ENCODE data around the gene RCC2.

RCC2 gene

DNA sequence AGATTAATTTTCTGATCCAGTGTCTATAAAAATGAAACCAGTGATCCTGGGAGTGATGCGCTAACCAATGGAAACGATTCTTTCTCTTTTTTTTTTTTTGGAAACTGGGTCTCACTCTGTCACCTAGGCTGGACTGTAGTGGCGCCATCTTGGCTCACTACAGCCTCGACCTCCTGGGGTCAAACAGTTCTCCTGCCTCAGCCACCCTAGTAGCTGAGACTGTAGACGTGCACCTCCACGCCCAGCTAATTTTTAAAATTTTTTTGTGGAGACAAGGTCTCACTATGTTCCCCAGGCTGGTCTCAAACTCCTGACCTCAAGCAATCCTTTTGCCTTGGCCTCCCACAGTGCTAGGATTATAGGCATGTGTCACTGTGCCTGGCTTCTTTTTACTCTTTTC lies 3.4 kb upstream of the RCC2 start:
- no peak for DNase-seq (ENCODE audit: low spot score)

DNA sequence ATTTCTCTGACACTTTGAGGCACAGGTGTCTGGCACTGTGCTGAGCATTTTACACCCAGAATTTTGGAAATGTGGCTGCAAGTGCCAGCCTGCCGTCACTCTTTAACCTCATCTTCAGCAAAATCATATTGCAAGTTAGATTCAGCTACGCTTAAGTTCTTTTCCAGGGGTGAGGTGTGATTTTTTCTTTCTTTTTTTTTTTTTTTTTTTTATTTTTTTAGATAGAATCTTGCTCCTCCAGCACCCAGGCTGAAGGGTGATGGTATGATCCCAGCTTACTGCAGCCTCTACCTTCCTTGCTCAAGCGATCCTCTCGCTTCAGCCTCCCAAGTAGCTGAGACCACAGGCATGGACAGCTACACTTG lies 2.5 kb upstream of the RCC2 start:
- DNase-seq (ENCODE audit: low spot score) = no peak

DNA sequence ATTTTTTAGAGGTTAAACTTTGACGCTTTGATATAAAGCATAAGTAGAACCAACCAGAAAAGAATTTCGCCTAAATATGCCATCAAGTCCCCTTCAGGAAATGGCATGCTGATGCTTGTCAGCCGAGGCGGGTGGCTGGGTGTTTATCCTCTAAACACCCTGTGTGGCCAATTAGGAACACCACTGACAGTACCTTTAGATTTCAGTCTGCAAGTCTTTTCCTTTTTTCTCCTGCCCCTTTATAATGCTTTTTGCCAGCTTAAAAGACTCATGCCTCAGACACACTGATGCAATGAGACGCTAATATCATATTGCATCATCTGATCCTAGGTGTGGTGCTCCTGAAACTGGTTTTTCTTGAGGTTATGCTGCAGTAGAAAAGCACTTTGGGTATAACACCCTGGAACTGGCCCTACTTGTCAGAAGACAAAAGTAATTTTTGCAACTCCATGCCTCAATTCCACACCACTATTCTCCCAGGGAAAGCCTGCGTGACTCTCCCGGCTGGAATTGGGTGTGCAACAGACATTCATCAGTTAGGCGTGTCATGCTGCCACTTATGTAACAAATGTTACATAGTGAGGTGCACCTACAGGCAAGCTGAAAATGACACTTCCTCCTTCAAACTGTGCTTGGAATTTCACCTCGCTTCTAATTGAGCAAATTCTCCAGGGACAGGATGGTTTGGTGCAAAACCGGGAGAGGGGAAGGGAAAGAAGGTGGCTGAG lies 2.0 kb upstream of the RCC2 start:
- DNase-seq (ENCODE audit: low spot score) = no peak

DNA sequence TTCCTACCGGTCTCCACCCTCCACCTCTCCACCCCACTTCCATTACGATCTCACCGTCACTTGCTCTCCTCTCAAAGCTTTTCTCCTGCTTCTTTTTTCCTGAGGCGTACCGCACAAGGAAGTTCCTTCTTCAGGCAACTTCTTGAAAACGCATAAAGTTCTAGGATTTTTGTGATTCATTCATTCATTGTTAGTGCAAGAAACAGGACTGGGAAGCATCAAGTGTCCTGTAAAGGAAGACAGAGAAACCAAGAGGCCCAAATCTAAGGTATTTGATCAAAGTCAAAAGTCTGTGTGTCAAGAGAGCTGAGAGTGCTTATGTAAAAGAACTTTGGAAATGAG lies 1.3 kb upstream of the RCC2 start:
- no peak for DNase-seq (ENCODE audit: low spot score)

DNA sequence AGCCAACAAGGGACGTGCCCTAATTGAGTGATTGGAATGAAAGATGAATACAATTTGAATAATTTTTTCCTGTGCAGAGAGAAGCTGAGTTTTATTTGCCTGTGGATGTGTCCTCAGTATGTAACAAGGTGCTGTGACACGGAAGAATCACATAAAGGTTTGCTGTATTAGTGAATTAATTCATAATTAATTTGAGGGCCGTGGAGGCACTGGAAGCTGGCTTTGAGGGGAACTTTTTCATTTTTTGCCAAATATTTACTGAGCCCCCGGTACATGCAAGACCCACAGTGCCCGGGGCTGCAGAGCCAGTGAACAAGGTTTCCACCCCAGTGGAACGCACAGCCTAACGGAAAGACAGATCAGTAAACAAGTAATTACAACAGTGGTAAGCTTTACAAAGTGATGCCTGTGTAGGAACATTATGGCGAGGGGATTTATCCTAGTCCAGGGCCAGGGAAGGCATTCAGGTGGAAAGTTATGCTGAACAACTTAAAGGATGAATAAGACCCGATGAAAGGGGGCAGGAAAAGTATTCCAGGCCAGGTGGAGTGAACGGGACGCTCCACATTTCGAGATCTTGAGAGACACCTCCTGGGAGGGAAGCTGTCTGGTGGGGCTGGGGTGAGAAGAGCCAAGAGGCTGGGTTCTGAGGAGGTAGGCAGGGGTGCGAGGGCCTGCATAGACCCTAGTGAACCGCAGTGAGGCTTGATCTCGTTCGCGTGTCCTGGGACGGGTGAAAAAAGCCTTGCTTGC lies 773 bp upstream of the RCC2 start:
- DNase-seq (ENCODE audit: low spot score) = no peak

DNA sequence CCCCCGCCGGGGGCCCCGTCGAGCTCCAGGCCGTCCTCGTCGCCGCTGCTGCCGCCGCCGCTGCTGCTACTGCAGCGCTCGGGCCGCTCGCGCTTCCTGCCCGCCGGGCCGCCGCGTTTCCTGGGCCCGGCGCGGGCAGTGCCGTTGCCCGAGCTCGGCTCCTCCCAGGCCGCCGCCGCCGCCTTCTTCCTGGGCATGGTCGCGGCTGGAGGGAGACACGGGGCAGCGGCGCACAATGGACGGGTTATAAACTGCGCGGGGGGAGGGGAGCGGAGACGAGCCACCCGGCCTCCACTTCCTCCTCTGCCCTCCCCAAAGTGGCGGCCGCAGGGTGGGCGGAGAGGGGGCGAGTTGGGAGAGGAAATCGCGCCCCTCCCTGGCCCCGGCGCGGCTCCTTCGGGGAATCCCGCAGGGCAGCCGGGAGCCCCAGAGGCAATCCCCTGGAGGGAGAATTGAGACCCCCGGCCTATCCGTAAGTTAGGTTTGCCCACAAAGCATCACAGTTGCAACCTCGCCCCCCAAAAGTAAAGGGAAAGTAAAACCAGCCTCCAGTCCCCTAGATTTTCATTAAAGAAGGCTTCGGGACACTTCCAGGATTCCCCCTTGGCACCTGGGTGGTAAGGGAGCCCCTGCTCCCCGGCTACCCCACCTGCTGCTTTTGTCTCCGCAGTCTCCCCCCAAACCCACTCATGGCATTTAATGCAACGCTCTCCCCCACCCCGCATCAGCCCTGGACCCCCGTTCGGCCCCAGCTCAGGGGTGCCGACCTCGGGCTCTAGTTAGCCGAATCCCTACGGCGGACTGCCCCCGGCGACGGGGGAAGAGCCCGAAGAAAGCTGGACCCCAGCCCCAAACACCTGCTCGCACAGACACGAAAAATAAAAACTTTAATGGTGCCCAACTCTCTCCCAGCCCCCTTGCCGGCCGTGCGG lies 893 bp downstream of the RCC2 start:
- DNase-seq (ENCODE audit: low spot score) = peak; percentile 77

DNA sequence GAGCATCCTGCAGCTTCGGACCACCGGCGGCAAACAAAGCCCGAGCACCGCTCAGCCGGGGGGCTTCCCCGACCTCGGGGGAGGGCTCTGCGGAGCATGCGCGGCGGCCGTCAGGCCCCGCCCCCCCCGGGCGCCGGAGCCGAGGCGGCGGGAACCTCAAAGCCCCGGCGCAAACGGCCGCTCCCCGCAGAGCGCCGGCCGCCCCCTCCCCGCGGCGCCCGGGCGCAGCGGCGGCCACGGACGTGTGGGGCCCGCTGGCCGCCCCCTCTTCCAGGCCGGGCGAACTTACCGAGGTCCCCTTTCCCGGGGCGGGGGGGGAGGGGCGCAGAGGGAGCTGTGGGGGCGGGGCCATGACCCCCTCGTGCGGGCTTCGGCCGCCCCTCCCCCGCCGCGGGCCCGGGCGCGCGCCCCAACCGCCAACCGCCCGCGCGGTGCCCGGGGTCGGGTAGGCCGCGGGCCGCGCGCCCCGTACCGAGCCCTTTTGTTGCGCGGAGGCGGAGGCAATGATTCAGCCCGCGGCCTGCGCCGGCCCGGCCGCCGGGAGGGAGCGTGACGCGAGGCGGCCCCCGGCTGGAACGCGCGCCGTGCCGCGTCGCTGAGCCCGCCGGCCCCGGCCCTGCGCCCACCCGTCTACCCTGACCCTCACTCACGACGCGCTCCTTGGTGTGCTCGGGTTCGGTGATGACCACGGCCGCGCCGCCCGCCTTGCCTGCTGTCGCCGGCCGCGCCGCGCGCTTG lies 1.7 kb downstream of the RCC2 start:
- peak; percentile 88 for DNase-seq (ENCODE audit: low spot score)

DNA sequence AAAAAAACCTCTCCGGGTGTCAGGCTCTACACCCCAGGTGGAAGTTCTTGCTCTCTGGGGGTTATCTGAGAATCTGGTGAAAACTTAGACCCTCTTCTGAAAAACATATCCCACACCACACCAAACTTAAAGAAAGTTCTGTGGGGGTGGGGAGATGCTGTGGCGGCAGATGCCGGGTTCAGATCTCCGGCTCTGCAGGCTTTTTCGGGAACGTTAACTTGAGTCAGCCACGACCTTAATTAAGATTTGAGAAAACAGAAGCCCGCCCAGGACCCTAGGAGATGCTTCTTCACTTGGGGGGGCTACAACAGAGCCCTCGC lies 2.3 kb downstream of the RCC2 start:
- no peak for DNase-seq (ENCODE audit: low spot score)

DNA sequence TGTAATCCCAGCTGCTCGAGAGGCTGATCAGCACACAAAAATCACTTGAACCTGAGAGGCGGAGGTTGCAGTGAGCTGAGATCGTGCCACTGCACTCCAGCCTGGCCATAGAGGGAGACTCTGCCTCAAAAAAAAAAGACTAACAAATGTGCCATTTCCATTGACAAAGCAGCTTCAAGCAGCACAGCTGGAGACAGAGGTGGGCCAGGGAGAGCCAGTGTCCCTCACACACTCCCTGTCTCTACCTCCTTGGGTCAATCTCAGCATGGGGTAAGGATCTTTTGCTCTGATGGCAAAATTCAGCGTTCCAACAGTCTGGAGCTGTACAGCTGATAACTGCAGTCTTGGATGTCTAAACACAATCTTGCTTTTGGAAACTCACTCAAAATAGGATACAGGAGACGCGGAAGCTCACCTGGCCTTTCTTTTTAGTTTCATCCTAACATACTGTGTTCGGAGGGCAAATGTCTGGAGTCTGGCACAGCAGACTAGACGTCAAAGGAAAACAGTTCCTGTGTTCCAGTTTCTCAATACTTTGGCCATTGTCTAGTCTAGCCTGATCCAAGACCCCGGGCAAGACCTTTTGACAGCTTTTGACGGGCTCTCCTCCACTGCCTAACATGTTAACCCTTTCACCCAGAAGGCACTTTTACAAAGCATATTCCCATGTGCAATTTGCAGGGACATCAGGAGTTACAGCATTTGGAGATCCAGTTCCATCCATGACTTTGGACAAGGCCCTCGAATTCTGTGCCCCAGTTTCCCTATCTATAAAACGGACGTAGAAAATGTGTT lies 2.9 kb downstream of the RCC2 start:
- DNase-seq (ENCODE audit: low spot score) = no peak

DNA sequence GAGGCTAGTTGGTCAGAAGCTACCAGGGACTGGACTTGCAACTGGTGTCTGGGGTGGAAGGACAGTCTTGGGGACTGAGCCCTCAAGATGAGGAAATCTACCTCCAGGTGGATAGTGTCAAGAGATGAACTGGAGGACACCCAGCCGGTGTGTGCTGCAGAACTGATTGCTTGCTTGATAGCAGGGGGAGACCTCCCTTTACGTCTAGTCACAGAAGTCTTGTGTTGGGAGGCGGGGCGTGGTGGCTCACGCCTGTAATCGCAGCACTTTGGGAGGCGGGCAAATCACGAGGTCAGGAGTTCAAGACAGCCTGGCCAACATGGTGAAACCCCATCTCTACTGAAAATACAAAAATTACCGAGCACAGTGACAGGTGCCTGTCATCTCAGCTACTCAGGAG lies 4.9 kb downstream of the RCC2 start:
- no peak for DNase-seq (ENCODE audit: low spot score)

DNA sequence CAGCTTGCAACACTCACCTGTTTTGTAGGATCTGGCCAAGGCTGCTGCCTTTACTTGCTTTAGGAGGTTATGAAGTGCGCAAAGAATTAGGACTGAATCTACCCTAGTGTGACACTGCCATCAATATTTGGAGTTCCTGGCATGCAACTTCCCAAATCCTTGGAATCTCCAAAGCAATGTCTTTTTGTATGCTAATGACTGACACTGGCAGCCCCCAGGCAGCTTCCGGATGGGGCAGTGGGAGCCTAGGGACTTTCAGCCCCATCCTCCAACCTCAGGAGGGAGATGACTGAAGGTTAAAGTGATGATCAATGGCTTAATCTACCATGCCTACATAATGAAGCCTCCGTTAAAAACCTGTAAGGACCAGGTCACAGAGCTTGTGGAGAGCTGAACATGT lies 5.5 kb downstream of the RCC2 start:
- DNase-seq (ENCODE audit: low spot score) = no peak

DNA sequence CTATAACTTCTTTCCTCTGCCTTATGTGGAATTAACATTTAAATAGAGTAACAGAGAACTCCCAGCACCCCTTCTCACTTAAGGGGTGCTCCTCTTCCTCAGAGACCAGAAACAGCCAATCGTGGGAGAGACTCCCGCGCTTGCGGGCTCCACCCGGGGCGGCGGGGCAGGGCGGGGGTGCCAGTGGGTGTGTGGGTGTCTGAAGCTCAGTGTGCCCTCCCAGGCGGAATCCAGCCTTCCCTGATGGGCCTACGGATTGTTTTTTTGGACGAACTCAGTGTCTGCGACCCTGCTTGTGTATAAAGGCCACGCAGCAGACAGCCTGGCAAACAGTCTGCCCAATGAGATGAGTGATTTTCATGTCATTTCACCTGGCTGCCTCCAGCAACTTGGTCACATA lies 6.2 kb downstream of the RCC2 start:
- no peak for DNase-seq (ENCODE audit: low spot score)

DNA sequence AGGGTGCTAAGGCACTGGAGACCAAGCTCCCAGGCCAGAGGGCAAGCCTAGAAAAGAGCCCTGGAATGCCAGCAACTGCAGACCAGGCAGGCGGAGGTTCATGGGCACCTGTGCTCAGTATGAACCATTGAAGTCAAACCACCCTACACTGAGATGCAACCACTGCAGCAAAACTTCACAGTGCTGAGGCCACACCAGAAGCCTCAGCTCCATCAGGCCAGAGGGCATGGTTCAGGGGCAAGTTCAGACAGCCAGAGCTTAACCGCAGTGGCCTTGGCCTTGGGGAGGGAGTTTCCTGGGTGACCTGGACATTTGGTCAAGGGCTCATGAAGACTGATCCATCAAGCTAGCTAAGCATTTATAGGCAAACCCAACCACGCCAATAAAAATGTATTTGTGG lies 7.1 kb downstream of the RCC2 start:
- DNase-seq (ENCODE audit: low spot score) = no peak

DNA sequence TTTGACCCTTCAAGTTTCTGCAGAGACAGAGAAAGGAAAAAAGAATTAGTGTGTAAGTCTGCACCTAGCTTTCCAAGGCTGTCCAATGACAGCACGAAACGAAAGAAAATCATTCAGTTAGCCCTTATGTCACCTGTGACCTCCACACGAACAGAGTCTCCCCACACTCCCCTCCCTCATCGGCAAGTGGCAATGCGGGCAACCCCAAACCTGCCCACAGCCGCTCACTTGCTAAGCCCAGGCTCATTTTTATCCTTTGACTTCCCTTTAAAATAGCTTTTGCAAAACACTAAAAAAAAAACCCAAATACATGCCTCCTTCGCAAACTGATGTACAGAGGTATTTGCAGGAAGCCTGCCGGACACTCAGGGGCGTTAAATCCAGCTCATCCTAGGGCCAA lies 10.3 kb downstream of the RCC2 start:
- no peak for DNase-seq (ENCODE audit: low spot score)

DNA sequence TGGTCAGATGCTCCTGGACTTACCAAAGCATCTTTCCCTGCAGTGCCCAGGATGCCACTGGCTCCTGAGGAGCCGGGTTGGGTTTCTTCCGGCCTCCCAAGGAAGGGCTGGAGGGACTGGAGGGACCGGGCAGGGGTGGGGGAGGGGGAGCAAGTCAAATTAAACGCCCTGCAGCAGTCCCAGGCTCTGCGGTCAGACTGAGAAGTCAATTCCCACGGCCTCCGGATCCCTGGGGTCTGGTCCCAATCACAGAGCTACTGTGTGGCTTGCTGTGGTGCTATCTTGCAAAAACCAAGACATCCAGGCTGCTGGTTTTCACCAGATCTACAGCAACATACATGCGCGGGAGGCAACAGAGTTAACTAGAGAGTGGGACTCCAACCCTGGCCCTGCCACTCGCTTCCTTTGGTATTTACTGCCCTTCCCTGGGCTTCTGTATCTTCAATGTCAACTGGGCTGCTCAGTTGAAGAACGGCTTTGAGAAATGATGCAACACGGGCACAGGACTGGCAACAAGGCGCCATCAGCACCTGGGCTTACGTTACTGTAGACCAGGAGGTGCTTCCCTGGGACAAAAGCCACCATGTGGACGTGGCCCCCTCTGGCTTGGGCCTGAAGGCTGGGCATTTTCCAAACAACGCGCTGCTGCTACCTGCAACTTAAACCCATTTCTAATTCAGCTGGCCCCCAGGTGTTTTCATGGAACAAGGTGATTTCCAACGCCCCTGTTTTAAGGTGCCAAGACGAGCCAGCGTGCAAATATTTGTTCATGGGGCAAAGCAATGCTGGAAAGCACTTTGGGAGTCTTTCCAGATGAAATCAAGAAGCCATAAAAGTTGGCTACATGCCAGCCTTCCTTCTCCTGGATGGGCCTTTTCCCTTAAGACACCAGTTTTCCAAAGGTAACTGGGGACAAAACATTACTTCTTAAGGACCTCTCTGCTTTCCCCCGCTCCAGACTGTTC lies 11.5 kb downstream of the RCC2 start:
- DNase-seq (ENCODE audit: low spot score) = no peak

DNA sequence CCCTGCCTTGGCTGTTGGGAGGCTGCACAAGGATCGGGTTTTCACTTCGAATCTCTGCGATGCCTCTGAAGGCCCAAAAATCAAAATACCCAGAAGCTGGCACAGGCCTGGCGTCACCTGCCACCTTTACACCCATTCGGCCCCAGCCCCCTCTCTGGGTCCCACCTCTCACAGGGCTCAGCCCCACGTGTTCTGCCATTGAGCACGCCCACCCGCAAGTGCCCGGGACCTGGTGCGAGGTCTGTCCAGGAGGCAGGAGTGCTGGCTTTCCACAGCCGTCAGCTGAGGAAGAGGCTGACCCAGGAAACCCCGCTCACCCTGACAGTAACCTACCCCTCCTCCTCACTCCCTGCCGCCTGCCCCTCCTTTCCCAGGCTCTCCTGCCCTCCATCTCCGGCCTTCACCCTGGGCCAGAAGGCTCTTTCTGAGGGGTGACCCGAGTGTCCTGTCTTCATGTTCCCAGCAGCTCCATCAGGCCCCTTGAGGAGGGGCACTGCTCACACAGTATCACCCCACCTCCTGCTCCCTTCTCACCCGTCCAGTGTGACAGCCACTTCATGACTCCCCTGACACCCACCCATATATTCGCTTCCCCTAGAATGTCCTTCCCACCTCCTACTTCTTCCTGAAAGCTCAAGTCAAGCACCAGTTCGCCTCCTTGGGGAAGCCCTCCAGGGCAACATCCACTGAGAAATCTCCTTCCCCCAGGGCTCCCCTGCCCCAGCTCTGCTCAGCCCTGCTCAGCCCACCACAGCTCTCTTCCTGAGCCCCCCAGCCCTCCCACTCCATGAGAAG lies 13.5 kb downstream of the RCC2 start:
- DNase-seq (ENCODE audit: low spot score) = no peak

DNA sequence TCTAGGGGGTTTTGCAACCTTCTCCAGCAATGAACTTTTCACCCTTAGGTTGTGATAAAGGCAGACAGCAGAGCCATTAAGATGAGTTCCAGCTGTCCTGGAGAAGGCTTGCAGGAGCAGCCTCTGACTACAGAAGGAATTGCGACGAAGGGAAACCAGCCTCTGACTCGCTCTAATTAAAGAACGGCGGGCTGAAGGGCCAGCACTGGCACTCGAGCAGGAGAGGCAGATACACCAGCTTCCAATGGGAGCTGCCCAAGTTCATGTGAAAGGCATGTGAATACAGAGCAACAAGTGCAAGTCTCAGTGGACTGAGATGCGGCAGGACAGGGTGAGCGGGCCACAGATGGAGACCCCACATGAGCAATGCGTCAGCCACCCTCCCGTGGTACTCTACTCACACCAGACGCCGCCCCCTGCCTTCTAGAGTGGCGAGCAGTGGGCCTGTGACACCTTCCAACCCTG lies 15.7 kb downstream of the RCC2 start:
- no peak for DNase-seq (ENCODE audit: low spot score)

DNA sequence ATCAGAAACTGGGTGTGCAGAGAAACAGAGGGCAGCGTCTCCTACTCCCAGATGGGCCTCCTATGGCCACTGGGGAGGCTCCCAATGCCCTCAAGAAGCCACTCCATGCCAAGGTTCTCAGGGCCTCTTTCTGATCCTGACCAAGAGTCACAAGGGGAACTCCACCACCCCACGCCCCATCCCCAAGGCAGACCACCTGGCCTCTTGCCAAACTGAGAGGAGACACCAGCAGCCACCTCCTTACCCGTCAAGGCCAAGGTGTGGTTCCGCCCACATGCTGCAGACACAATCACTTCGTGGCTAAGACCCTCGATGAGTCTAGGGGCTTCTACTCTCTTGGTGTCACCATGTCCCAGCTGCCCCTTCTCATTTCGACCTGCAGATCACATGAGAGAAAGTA lies 17.0 kb downstream of the RCC2 start:
- no peak for DNase-seq (ENCODE audit: low spot score)

DNA sequence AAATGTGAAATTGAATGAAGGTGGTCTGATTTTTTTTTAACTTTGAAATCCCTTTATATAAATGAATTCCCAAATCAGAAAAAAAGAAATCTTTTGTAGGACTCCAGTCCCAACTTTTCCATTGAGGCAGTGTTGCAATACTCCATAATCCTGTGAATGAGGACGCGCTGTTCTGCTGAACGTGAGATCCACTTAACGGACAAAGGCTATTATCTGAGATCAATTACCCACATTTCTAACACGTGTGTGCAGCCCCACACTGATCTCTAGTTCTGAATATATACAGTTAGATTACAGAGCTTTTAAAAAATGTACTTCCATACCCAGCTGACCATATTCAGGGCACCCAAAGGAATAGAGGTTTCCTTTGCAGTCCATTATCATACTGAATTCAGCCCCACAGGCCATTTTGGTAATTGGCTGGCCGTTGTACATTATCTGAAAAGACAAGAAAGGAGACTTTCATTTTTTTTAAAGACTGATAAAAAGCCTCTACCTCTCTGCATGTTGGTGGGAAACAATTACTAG lies 19.0 kb downstream of the RCC2 start:
- no peak for DNase-seq (ENCODE audit: low spot score)

All from germinal center (tissue), 1 donor.